NCI-H1105 treated with DMSO at 0.1 percent for 48 hours (cell line): Measurements from ENCODE around the gene LUZP2.
"Not testable (repeated sequence)": the region's sequence is repeated elsewhere in the genome, so short reads cannot be mapped to it uniquely, and the experiment has no call there.

Source experiments
- DNase-seq: peaks from one replicate; lab custom pipeline; 2025; lab: John Stamatoyannopoulos, UW

LUZP2 gene

DNA sequence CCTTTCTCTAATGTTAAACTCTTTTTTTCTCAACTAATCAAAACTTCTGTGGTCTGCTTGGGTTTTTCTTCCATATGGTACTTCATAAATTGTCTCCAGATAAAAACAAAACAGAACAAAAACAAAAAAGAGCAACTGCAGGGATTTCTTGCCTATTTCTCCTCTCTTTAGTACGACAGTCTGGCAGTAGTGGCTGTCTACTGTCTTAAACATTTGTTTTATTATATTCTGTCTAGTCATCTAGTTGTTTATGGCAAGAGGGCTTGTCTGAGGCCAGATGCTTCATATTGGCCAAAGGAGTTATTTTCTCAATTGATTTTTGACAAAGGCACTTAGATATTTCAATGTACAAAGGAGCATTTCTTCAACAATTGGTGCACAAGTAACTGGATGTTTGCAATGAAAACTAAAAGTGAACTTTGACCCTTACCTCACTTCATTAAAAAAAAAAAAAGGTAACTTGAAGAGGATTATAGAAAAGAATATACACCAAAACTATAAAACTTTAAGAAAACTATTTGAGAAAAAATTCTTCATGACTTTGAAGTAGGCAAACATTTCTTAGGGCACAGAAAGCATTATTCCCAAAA is 404.2 kb downstream of the LUZP2 start:
- no peak for DNase-seq

DNA sequence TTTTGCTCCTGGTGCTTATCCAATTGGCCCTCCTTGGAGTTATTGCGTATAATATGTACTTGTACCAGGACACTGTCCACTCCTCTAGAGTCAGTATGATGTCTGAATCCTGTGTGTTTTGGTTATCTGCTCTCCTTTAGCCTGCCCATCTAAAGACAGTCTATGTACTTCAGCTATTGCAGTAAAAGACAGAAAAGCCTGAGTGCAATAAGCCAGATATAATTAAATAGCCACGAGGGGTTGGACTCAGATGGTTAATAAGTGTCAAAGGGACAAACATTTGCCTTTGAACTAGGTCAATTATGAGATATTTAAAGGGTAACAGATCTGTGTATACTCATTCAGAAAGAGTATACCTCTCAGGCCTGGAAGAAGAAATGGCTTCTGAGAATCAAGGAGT is 406.7 kb downstream of the LUZP2 start:
- no peak for DNase-seq

DNA sequence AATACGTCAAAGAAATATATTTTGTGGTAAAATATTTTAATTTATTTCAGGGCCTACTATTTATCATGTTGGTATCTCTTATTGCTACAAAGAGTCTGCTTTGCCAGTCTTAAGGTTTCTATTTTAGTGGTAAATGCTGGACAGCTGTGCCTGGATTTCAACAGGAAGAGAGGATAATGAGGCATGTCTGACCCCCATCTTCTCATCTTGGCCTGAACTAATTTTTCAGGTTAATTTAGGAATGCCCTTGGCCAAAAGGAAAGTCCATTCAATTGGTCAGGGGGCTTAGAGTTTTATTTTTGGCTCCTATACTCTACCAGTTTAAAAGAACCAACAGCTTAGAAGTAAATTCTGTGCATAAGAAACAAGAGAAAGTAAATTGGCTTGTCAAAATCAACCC is 428.2 kb downstream of the LUZP2 start:
- DNase-seq = no peak

DNA sequence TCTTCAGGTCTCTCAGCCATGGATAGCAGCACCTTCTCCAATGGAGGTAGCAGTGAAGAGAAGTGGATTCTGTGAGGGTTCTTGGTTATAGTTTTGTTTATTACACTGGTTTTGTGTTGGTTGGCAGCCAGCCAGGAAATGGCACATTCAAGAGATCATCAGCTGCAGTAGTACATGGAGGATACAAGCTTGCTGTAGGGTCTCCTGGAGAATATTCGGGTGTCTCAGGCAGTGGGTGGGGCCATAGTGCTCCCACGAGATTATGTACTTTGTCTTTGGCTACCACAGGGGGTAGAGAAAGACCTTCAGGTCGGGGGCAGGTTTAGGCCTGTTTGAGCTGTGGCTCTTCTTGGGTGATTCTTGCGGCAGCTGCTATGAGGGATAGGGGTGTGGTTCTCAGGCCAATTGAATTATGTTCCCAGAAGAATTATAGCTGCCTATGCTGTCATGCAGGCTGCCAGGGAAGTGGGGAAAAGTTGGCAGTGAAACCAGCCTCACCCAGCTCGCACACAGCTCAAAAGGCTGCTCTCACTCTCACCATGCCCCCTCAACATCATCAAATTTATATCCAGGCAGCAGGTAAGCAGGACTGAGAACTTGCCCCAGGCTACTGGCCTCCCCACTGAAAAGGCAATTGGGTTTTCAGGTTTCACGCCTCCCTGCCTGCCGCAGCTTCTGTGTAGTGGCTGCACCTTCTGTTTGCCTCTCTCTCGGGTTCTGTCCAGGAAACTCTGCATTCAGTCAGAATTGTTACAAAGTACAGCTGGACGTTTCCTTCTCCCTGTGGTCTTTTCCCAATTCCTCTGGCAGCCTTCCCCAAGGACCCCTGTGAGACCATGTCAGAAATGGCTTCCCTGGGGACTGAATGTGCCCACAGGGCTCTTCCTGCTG is 435.5 kb downstream of the LUZP2 start:
- DNase-seq = peak; percentile 1

DNA sequence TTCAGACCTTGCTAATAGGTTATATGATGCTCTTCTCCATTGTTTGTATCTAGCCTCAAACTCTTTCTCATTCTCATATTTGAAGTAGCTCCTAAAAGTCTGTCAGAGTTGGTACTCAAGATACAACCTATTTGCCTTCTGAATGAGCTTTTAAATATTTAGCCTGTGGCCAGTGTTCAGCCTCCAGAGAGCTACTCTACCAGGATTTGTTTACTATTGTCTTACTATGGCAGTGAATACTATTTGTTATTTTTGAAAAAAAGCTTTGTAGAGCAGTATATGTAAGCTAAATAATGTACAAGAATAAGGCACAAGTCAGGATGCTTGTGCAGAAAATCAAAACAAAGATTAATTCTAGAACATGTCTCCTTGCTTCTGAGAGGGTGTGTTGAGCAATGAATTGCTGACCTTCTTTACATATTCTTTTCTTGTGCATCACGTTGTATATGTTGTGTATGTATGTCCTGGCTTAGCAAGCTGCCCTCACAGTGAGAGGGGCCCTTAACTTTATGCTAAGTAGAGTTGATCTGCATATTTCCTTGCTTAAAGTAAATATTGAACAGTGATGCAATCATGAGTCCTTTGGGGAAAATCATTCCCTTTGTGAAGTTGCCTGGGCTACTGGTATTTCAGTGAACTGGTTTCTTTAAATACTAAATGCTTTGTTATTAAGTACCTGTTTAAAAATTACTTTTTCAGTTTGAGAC is 438.0 kb downstream of the LUZP2 start:
- DNase-seq = no peak

DNA sequence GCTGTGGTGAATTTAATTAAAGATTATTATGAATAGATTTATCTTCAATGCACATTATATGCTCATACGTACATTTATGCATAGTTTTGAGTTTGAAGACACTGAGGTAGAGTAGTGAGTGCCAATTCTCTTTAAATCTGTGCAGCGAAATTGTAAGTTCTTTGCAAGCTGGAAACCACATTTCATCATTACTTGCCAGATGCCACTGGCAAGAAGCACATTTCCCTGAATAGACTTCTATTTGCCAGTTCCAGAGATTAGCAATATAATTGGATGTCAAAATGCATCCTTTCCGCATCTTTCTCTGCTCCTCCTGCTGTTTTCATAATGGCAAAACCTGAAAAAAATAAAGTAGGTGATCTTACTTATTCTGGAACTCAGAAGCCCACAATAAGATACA is 448.0 kb downstream of the LUZP2 start:
- DNase-seq = no peak

DNA sequence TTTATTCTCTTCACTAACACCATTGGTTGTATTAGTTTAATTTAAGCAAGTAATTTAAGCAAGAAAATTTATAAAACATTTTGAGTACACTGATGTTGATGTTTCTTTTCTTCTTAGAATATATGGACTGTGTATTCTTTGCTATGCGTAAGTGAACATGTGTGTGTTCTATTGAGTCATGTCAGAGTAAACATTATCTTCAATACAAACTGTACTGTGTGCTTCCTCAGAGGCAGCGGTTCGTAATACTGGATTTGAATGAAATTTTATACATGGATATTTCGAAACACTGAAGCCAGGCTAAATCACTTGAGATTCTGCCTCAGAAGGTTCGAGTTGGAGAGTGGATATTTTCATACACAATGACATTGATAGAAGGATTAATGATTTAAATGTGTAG is 452.6 kb downstream of the LUZP2 start:
- no peak for DNase-seq

DNA sequence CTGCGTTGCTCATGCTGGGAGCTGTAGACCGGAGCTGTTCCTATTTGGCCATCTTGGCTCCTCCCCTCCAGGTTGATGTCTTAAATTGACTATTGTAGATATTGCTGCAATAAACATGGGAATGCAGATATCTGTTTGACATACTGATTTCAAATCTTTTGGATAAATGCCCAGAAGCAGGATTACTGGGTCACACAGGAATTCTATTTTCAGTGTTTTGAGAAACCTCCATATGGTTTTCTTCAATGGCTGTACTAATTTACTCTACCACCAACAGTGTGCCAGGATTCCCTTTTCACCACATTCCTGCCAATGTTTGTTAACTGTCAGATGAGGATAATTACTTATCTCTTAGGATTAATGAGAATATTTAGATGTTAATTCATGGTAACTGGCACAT is 467.0 kb downstream of the LUZP2 start:
- no peak for DNase-seq

DNA sequence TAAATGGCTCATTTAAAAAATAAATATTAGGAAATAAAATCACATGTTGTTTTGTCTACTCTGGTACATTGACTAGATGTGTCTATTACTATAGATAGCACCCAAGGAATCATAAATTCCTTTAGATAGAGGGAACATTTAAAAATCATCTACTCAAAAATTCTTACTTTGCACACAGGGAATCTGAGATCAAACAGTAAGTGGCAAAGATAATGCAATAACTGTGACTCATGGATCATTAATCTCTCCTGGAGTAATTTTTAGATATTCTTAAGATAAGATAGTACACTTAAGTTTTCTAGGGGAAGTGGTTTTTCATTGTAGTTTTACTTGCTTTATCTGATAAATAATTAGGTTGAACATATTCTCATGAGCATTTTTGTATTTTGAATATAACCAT is 468.9 kb downstream of the LUZP2 start:
- no peak for DNase-seq

DNA sequence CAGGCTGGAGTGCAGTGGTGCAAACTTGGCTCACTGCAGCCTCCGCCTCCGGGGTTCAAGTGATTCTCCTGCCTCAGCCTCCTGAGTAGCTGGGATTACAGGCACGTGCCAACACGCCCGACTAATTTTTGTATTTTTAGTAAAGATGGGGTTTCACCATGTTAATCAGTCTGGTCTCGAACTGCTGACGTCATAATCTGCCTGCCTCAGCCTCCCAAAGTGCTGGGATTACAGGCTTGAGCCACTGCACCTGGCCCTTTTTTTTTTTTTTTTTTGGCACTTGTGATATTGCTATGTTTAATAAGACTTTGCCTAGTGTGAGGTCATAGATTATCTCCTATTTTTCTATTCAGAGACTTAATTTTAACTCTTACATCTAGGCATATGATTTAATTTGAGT is 497.1 kb downstream of the LUZP2 start:
- not testable (repeated sequence) for DNase-seq

DNA sequence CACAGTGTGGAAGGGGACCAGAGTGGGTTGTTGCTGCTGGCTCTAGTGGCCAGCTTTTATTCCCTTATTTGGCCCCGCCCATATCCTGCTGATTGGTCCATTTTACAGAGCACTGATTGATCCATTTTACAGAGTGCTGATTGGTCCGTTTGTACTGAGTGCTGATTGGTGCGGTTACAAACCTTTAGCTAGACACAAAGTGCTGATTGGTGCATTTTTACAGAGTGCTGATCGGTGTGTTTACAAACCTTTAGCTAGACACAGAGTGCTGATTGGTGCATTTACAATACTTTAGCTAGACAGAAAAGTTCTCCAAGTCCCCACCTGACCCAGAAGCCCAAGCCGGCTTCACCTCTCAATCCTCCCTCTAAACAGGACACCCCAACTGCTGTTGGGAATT is 503.1 kb downstream of the LUZP2 start:
- not testable (repeated sequence) for DNase-seq

DNA sequence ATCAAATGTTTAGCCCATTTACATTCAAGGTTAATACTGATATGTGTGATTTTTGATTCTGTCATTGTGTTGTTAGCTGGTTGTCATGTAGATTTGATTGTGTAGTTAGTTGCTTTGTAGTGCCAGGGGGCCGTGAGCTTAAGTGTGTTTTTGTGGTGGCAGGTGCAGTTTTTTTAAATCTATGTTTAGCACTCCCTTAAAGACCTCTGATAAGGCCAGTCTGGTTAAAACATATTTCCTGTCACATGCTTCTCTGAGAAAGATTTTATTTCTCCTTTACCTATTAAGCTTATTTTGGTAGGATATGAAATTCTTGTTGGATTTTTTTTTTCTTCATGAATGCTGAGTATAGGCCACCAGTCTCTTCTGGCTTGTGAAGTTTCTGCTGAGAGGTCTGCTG is 540.6 kb downstream of the LUZP2 start:
- DNase-seq = no peak

DNA sequence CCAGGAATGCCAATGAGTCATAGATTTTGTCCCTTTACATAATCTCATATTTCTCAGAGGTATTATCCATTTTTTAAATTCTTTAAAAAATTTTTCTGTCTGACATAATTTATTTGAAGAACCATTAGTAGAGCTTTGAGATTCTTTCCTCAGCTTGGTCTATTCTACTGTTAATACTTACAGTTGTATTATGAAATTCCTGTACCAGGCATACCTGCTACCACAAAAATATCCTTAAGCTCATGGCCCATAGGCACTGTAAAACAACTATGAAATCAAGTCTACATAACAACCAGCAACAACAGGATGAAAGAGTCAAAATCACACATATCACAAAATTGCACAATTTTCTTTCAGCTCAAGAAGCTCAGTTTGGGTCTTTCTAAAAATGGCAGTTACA is 541.3 kb downstream of the LUZP2 start:
- no peak for DNase-seq

DNA sequence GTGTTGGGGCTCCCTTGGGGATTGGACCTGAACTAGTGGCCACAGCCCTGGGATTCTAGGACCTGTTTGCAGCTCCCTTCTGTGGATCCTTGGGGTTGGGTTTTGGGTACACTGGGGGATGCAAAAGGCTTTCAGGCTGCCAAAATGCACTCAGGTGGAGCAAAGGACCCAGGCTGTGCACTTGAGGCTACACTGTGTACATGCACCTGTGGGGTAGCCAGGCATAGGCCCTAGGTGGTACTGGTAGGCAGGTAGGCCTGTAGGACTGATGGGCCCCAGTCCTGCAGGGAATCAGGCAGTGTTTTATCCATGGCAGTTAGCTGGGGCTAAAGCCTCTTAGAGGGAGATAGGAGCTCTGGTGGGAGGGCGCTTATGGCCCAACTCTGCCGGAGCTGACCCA is 542.3 kb downstream of the LUZP2 start:
- DNase-seq = no peak

DNA sequence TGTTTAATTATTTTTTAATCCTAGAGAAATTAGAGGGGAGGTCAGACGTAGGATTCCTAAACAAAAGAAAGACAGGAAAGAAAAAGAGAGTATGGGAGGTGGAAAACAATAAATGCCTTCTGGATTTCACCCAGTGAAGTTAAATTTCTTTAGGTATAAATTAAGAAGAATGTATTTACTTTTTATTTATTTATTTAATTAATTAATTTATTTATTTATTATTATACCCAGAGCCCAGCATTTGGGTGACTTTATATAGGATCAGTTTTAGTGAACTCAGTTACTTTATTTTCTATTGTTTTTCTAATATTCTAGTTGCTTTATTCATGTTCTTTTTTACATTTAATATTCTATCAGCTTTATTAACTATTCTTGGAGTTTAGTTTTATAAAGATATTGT is 551.8 kb downstream of the LUZP2 start:
- no peak for DNase-seq

DNA sequence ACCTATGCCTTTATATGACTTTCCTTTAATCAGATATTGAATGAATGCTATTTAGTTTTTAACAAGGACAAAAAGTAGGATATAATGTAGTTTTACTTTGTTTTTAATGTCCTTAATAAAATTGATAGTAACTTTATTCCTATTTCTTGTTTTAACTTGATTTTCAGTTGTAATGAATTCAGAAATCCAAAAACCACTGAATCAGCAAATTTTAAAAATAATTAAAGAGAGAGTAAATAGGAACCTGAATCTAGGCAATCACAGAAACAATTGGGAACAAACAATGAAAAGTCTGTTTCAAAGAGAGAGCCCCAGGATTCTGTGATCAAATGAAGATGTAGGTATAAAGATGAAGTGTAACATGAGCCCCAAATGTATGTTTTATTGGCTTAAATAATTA is 556.0 kb downstream of the LUZP2 start:
- no peak for DNase-seq

DNA sequence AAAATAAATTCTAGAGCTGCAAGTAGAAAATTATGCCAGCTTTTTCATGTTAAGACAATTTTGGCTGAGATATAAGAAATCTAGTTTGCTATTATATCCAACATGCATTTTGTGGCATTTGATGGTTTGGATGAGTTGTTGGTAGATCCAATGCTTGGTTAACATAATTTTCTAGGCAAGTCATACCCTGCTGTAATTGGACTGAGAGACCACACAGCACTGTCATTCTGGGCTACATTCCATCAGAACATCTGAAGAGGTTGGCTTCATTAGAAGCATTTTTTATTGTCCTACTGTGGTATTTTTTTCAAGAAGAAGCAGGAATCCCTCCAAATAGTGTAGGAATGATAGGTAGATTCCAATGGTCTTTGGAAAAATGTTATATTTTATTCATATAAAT is 561.0 kb downstream of the LUZP2 start:
- no peak for DNase-seq

DNA sequence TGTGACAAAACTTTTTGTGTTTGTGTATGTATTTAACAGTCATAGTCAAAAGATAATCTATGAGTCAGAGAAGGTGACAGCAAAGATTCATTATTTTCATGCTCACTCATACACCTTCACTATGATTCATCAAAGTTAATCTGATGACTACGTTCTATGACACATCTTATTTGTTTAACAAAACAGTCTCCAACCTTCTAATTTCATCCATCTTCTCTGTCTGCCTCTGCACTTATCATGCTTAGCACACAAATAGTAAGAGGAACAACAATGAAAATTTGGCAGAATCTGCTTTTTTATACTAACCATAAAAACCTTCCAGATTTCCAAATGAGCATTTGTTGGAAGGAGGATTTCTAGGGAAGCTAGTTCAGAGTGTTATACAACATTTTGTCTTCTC is 568.9 kb downstream of the LUZP2 start:
- DNase-seq = no peak

DNA sequence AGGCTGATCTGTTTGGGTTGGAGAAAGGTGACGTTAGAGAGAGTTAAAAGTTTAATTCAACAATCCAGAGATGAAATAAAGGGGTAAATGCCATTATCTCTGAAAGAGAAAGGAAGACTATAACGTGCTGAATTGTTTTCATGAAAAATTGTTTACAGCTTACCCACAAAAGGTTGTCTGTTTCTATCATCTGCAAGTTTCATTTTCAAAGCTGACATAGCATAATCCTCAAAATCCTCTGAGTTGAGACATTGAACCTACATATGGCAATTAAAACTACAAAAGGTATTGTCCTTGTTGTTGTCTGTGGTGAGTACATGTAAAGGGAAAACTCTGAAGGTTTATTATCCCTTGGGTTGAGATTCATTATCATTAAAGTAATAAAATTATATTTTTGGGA is 569.9 kb downstream of the LUZP2 start:
- no peak for DNase-seq

DNA sequence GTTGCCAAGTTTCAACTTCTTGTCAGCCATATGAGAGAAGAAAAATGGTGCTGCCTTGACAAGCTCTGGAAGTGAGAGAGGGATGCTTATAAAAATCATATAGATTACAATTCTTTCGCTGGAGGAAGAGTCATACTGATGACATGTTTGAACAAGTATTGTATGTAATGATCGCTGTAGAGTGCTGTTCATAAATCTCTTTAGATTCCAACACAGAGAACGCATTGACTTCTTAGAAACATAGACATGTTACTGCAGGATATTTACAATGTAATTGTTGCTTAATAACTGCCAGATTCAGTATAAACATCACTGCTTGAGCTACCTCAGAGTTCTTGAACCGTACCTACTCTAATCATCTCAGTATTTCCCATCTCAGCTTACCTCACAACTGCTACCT is 571.6 kb downstream of the LUZP2 start:
- DNase-seq = no peak

DNA sequence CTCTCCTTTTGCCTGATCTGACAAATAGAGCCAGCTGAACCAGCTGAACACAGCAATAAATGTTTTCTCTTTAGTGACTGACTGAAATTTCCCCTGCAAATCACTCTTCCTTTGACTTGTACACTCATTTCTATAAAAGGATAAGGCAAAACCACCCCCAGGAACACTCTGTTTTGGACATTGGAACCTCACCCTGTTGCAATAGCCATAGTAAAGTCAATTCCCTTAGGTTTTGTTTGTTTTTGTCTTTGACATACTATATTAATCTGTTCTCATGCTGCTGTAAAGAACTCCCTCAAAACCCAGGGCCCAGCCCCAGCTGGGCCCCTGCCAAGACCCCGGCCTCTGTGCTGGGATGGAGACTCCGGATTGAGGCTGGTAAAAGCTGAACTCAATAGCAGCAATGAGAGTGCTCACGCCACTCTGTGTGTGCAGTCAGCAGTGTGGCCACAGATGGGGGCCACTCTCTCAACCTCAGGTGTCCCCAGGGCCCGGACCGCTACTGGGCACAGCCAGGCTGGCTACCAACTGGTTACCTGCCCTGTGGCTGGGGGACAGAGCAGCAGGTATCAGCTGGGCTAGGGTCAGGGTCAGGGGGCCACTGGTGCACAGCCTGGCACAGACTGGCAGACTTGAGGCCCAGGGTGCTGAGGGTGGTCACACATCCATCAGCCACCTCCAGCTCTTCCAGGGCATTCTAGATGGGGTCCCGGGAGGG is 597.4 kb downstream of the LUZP2 start:
- no peak for DNase-seq

DNA sequence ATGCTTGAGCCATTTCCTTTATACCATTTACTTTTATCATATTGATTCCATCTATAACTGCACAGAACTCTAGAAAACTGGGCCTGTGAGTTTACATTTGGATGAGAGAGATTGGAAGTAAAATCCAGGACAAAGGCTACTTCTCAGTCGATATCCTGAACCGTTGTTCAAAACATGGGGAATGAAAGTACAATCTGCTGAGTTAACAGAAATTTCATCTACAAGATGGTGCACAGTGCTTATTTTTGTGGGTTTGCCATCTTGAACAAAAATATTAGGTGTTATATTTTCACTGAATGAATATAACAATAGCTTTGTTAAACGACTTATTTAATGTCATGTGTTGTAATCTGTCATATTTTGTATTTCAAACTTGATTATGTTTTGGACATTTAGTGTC is 622.6 kb downstream of the LUZP2 start:
- no peak for DNase-seq
